GM19468 (cell line): ENCODE results near the gene KRT32.
"Not testable (repeated sequence)": the region's sequence is repeated elsewhere in the genome, so short reads cannot be mapped to it uniquely, and the experiment has no call there.

Source experiments
- ATAC-seq: cut with Tn5 transposase; IDR thresholded peaks from one replicate; pipeline ENCODE4 v1.9.1; 2021; ENCODE audit warnings: mild to moderate bottlenecking, moderate library complexity, moderate number of reproducible peaks; ENCODE audit not compliant: unreplicated experiment; ENCODE audit errors: extremely low read depth

Gene KRT32

DNA sequence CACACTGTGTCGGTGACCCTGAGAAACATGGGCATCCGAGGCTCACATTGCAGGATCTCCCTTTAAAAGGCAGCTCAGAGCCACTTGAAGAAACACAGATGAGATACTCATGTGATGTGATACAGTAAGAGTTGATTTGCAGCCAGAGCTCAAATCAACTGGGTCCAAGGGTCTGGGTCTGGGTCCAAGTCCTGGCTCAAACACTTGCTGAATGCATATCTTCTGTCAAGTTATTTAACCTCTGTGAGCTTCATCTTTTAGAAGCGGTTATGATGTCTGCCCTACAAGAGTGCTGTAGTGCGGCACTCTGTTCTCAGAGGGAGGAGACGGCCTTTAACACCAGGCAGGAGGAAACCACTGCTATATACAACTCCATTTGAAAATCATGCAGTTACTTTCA, 32.8 kb downstream of the KRT32 start:
- ATAC-seq = no peak

DNA sequence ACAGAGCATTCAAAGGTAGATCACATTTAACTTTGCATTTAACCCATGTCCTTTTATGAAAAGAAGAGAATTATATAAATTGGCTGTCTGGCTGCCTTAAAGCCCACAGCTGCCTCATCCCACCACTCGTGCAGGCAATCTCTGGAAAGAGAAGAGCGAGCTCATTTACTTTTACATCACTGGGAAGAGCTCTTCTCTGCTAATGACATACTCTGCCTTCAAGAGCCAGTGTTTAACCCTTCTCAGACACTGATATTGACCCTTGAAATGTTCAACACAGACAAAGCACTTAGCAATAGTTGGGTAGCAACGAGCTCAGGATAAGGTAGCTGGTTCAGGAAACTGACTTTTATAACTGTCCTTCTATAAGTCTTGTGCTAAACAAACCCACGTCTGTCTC, 33.2 kb downstream of the KRT32 start:
- ATAC-seq = no peak

DNA sequence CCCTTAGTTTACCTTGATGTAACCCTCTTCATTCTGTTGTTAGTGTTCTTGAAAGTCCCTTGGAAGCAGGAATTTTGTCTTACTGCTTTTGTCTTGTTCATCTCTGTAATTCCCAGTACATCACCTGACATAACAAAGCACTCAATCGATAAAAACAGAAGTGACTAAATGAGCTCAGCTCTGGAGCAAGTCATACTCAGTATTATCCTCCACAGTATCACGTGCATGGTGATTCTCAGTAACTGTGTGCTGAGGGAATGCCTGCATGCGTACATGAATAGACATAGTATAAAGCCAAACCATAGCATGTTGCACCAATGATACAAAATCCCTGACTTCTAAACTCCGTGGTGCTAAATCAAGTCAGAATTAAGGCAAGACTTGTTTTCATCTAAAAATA, 33.6 kb downstream of the KRT32 start:
- no peak for ATAC-seq

DNA sequence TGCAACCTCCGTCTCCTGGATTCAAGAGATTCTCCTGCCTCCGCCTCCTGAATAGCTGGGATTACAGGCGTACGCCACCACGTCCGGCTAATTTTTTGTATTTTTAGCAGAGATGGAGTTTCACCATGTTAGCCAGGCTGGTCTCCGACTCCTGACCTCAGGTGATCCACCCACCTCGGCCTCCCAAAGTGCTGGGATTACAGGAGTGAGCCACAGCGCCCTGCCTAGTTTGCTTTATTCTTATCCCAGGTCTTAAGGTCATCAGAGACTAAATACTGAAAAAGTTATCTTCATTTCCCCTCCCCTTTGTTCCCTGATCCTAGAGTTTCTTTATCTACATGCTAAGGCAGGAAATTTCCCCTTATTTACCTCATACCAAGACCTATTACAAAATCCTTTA, 36.8 kb downstream of the KRT32 start:
- not testable (repeated sequence) for ATAC-seq

DNA sequence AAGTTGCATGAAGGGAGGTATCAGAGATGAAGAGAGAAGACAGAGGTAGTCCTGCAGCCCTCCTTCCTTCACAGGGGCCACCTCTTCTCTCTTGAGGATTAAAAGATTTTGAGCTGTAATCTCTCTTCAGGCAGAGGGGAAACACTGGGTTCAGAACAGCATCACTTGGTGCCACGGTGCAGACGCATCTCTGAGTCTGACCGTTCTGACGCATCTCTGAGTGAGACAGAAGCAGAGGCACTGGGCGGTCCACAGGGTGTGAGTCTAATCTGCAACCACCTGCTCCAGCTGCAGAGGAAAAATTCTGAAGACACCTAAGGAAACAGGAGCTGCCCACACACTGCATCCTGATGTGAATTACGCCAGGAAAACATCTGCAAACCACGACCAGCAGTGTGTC, 37.5 kb downstream of the KRT32 start:
- ATAC-seq = no peak

DNA sequence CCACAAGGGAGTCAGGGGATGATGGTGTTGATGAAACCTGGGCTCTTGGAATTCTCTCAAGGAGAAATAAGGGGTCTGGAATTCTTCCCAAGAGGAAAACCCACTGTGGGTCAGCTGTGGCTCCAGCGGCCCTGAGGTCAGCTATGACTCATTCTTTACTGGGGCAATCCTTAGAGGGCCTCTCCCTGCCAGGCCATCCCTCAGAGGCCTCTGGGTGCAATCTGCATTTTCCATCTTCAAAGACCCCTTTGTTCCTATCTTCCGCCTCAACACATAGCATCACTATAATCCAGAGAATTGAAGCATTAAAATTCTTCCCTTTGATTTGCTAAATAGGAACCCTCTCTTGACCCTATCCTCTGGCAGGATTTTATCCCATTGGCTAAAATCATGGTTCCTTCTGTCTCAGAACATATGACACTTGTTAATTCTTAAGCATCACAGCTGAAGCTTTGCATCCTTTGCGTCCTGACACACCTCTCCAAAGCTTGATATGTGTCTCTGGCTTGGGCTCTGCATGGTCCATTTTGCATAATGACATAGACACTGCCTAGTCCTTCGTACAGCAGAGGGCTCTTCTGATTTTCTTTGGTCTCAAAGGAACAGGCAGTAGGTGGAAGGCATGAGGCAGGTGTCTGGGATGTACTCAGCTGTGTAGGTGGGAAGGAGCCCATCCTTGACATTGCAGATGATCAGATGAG, 38.4 kb downstream of the KRT32 start:
- no peak for ATAC-seq

DNA sequence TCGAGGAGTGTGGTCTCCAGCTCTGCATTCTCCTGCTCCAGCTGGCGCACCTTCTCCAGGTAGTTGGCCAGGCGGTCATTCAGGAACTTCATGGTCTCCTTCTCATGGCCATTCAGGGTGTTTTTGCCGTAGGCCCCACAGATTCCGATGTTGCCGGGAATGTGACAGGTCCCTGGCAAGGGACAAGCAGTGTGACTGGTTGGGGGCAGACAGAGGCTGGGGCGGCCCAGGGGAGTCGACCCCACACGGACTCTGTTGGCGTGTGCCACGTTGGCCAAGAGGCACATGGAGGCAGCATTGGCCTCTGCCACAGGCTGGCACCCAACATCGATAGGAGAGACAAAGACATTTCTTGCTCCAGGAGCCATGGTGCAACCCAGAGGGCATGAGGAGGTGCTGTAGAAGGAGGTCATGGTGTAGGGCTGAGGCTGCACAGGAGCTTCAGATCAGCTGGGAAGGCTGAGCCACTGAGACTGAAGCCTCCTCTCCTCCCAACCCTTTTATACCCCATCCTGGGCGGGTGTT, 43.0 kb downstream of the KRT32 start, which contains the start of gene KRT37:
Gene KRT37 (minus strand): TSS at position 475 of the 525 bp plus-strand sequence. CDS start 62 bp downstream, at position 413.
- ATAC-seq = no peak

DNA sequence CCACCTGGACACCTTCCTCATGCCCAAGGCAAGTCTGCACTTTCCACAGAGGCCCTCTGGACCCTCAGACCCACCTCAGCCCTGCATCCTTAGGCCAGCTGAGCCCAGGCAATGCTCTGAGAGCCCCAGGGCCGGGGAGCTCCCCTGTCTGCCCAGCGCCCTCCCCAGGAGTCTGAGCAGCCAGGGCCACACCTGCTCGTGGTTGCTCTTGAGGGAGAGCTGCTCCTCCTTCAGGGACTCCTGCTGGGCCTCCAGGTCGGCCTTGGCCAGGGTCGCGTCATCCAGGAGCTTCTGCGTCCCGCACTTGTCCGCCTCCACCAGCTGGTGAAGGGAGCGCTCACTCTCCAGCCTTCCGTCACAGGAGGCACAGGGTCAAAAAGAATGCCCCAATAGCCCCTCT, 44.6 kb downstream of the KRT32 start:
- ATAC-seq = not testable (repeated sequence)

DNA sequence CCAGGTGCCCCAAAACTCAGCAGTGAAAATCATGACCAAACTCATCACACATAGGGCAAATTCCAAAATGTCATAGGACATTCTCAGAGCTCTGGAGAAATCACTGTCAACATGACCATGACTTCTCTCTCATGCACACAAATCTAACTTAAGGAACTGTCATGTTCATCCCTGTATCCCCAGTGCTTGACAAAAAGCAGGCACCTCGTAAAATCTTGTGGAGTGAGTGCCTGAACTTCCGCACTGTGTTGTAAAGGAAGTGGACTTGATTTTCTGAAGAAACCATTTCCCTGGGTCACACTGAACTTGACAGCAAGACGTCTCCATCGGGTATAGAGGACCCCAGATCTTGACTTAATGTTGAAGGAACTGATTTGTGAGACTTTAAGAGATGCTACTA, 45.6 kb downstream of the KRT32 start:
- ATAC-seq = no peak

DNA sequence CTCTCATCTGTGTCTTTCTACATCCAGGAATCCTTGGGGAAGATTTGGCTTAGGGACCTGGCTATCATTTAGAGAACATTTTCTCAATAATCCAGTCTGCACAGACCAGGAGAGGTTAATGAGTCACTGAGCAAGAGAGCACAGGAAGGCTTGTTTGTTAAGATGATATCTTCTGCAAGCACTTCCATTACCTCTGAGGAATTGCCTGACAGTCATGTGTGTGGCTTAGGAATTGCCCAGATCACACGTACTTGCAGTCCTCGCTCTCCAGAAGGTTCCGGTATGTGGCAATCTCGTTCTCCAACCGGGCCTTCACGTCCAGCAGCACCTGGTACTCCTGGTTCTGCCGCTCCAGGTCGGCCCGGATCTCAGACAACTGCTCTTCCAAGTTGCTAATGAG, 46.1 kb downstream of the KRT32 start:
- ATAC-seq = no peak

DNA sequence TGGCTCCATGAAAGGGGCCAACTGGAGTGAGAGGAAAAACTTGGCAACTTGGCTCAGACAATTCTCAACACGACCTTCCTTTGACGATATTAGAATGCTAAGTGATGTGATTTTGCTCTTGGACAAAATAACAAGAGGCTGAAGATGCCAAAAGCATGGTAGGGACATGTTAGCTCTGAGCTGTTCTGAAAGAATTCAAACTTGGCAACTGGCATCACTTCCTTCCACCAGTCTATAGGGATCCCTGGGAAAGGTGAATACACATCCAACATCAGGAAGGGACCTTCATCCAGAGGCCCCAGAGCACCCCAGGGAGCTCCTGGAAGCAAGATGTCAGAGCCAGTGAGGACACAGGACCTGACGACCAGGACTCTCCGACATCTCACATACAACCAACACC, 47.1 kb downstream of the KRT32 start:
- no peak for ATAC-seq

DNA sequence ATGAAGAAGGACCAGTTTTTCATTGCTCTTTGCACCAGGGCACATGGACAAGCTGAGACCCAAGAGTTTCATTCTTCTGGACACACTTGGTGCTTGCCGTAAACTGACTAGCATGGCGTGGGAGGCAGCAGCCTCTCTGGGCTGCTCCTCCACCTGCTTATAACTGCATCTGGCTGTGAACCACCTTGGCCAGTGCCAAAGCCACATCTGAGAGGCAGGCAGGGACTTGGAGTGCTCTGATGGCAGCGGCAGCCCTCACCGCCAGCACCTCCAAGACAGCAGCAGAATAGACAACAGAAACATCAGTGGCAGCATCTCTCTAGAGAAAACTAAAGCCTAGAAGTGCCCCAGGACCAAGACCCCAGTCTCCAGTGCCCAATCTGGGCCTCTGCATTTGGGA, 47.5 kb downstream of the KRT32 start:
- ATAC-seq = no peak

DNA sequence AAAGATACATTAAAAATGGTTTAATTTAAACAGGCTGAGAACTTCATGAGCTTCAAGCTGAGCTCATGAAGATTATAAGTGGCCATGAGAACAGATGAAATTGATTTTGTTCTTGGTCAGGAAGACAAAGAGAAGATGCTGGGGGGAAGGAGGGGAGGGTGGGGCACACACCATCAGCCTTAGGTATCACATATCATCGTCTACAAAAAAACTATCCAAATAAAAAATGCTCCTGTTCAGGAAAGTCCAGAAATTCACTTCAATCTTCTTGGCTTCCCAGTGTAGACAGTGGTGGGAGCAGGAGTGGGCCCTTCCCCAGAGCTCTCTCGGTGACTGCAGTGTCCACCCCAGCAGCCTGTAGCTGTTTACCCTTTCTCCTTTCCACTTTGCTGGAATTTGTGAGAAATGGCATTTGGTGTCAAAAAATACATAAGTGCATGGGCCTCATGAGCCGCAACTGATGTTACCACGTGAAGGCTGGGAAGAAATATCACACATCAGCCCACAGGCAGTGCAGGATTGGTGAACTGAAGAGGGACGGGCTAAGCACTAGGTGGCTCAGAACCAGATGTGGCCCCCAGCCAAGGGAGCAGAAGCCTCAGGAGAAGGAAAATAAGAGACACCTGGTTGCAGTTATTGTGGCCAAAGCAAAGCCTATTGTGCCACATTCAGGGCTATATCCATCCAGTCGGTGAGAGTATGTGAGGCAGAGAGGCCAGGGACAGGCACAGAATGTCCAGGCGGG, 48.9 kb downstream of the KRT32 start:
- no peak for ATAC-seq

DNA sequence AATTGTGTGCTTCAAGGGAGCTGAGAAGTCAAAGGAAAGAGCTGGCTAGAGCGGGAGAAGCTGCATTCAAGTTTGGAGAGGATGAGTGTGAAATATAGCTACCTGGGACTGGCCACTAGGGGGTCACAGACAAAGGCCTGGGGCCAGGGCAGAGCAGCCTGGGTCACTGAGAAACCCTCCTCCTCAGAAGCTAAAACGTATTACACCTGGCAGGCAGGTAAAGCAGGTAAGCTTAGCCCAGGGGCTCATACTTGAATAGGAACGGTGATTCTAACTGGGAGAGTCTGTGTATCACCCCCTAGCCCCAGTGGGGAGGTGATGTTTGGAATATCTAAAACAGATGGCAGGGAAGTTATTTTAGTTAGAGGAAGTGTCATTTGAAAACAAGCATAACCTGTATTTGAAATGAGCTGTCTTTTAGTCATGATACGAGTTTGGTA, 49.6 kb downstream of the KRT32 start:
- no peak for ATAC-seq

DNA sequence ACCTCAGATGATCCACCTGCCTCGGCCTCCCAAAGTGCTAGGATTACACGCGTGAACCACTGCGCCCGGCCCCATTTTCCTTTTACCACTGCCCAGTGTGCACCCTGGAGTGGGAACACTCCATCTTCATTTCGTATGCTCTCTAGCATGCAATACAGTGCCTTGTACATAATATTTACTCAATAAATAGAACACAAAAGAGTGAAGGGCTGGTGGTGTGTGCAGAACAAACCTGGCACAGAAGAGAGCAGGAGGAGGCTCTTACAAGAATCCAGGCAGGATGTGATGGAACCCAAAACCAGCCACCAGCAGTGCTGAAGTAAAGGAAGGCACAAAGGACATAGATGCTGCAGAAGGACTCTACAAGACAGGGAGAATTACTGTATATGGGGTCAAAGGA, 50.1 kb downstream of the KRT32 start:
- ATAC-seq = no peak

DNA sequence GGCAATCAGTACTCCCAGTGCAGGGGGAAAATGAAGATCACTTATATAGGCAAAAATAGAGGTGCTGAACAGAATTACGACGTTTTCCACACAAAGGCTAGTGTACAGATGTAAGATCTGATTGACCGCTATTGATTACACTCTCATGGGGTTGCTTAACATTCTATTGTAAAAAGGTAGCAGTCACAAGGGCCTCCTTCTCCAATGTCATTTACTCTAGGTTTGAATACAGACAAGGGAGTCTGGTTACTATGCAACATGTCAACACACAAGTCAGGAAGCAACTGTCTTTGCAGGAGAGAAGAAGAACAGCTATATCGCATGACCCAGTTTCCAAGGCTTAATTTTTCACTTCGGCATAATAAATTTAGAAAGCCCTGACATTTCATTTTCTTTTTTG, 50.7 kb downstream of the KRT32 start:
- ATAC-seq = no peak

DNA sequence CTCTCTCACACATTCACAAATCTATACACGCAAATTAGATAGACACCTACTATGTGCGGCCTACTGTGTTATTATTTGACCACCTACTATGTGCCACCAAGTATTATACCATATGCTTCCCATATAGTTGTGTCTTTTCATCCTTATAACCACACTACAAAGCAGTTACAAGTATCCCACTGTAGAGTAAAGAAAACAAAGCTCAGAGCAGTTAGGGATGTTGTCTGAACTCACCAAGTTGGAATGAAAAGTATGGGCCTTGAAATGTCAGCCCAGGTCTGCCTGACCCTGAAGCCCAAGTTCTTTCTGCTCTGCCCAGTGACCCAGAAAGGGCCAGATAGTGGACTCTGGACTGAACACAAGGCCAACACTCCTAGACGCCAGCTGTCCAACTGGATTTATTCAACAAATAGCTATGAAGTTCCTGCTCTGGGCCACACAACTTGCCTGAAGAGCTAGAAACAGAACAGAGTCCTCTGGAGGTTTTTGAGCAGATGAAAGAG, 51.3 kb downstream of the KRT32 start:
- ATAC-seq = no peak

DNA sequence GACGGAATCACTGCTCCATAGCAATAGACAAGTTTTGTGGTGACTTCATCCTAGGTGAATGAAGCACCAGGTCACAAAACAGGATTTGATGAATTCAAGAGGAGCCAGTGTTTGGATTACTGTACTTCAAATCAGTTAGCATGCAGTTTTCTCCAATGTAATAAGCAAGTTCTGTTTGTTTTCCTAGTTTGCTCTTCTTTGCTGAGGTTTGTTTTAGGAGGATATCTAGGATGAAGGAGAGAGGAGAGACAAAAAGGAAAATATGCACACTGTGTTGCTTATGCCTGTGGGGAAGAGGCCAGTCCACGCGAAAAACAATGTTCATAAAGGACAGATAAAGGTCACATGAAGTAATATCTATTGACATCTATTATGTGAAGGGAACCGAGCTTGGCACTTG, 51.8 kb downstream of the KRT32 start:
- no peak for ATAC-seq

DNA sequence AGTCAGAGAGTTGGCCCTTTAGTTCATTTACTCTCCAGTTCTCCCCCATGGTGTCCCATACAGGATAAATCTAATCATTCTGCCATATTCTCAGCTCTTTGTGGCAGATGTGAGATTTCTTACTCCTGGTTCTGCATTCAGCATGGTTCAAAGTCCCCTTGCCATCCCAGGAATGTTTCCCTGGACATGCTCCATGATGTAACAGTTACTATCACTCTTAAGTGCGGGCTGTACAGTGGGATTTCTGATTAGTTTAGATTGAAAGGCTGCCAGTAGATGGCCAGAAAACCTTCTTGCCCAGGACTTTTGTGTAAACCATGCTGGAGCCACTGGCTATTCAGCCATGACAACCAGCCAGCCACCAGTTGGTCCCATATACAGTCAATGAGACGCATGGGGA, 53.2 kb downstream of the KRT32 start:
- no peak for ATAC-seq

DNA sequence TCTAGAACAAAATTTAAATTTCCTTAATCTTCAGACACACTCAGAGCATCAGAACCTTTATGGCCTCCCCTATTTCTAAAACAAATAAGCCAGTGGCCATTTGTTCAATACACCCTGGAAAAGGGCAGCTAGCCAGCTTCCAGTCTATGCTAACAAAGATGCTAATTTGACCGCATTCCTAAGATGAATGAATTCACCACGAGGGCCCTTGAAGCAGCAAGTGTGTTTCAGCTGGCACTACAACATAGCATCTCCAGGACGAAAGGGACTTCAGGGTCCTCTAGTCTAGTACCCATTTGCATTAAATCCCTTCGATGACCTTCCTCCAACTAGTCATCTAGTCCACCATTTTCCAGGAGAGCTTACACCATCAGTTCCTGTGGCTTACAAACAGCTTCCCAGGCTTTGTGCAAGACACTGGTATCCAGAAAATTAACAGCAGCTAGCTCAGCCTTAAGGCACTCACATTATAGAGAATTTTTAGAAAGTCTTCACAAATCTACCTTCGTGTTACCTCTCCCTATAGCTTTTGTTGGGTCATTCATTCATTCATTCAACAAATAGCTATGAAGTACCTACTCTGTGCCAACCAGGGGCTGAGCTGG, 53.7 kb downstream of the KRT32 start:
- ATAC-seq = no peak
